Sigmoid colon (tissue), 7 donors: ENCODE results near the gene SCN9A. TPM values are rescaled to one million over a fixed set of nuclear protein-coding genes. Genes with fewer than 3 reads are reported as not detected.

ENCODE experiments used
- DNase-seq: peaks from one replicate; pipeline ENCODE4 v3.0.0-alpha.2; 2019
- H3K27ac ChIP-seq, 4 donors: fragments of 200-600 bp; sonication (generic); one replicate each; pipeline ENCODE4 v1.5.1; 2016 to 2019; ENCODE audit warnings: mild to moderate bottlenecking in 1 of 4
- H3K27me3 ChIP-seq, 3 donors: fragments of 200-600 bp; sonication (generic); one replicate each; pipeline ENCODE4 v1.5.1; 2019; ENCODE audit warnings: mild to moderate bottlenecking in 1 of 3
- H3K36me3 ChIP-seq, 4 donors: fragments of 200-600 bp; sonication (generic); one replicate each; pipeline ENCODE4 v1.5.1; 2016 to 2019
- H3K4me1 ChIP-seq, 4 donors: fragments of 200-600 bp; sonication (generic); one replicate each; pipeline ENCODE4 v1.5.1; 2017 to 2019
- H3K4me3 ChIP-seq, 4 donors: fragments of 200-600 bp; sonication (generic); one replicate each; pipeline ENCODE4 v1.5.1; 2017 to 2019; ENCODE audit warnings: mild to moderate bottlenecking in 2 of 4, moderate library complexity in 1 of 4
- H3K9me3 ChIP-seq, 4 donors: fragments of 200-600 bp in 3 of 4; sonication (generic) in 3 of 4; one replicate each; pipeline versions ENCODE4 v1.5.1 to v1.6.1; 2013 to 2019
- EP300 ChIP-seq, 4 donors: sonication (generic); formaldehyde crosslinking; IDR thresholded peaks; one replicate each; pipeline ENCODE4 v1.6.1; 2017; ENCODE audit warnings: antibody characterized with exemption in 4 of 4
- POLR2A ChIP-seq, 2 donors: fragments of 450-650 bp; IDR thresholded peaks; one replicate each; pipeline ENCODE4 v1.6.1; 2016; ENCODE audit warnings: antibody characterized with exemption in 2 of 2, mild to moderate bottlenecking in 2 of 2, moderate library complexity in 2 of 2
- POLR2AphosphoS5 ChIP-seq, 4 donors: sonication (generic); formaldehyde crosslinking; IDR thresholded peaks; one replicate each; pipeline ENCODE4 v1.6.1; 2017; ENCODE audit warnings: antibody characterized with exemption in 4 of 4
- WGBS, 2 donors: extraction: QIAGEN DNeasy Blood & Tissue Kit; methylation state at CpG; one replicate each; pipeline ENCODE4 v1.1.7; 2013; 5-methylcytosine and 5-hydroxymethylcytosine counted together
- intact Hi-C: fragments of 100-400 bp; cut with DNase I; formaldehyde crosslinking; loops from one replicate; pipeline ENCODE4 v1.15.1; 2023
- polyA plus RNA-seq, 3 donors: library from polyadenylated mRNA; stranded (reverse); fragments of 200-250 nt; gene quantifications; one replicate each; pipeline ENCODE4 v1.2.3, GENCODE V29; 2013
- total RNA-seq, 4 donors: library from RNA; depleted of rRNA; stranded (reverse); fragments of >200 nt; gene quantifications; one replicate each; pipeline ENCODE4 v1.1.0, GENCODE V29; 2016
- TF ChIP-seq, protein P1 (sequence below), 4 experiments: fragments of 450-650 bp in 3 of 4; fragments of 200-600 bp in 1 of 4; IDR thresholded peaks; one replicate each; pipeline ENCODE4 v1.5.1; 2016 to 2019; ENCODE audit warnings: antibody characterized with exemption in 4 of 4, mild to moderate bottlenecking in 3 of 4, moderate library complexity in 2 of 4
- donor health status: healthy with polysubstance abuse.
- donor health status: Bipolar disorder and iron deficiency.
- donor health status: healthy.

SCN9A gene
- total and polyA plus RNA-seq, 7 donors, result 0.23 to 22.1 (median 14.3) TPM

DNA sequence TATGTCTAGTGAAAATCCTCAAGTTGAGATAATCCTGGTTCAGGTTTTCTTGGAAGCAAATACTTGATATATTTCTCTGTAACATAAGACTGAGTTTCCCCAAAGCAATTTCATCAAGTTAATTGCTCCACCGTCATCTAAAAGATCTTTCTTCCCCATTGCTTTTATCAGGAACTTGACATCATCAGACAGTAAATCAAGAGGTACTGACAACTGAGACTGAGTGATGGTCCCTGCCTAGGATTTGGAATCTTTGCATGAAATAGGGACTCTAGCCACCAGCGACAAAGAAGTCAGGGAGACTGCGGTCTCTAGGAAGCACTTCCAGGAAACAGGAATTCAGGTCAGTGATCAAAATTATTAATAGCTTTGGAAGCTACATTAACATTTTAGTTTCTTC, 204.5 kb downstream of the SCN9A start:
- no peaks in the 10 kb centered on the region for H3K36me3 ChIP-seq
- H3K9me3 ChIP-seq, result no peaks in the 10 kb centered on the region
- intact Hi-C loops, result no loop called here
- H3K4me1 ChIP-seq, result no peaks in the 10 kb centered on the region
- no peaks in the 10 kb centered on the region for H3K27me3 ChIP-seq
- no peak overlapping the region for H3K4me3 ChIP-seq
- DNase-seq, result no peak
- TF ChIP-seq EP300 (IDR thresholded peaks at IDR 0.05), result no peak
- no peak for TF ChIP-seq POLR2A (IDR thresholded peaks at IDR 0.05)
- TF ChIP-seq POLR2AphosphoS5 (IDR thresholded peaks at IDR 0.05), result no peak
- TF ChIP-seq, protein P1, sequence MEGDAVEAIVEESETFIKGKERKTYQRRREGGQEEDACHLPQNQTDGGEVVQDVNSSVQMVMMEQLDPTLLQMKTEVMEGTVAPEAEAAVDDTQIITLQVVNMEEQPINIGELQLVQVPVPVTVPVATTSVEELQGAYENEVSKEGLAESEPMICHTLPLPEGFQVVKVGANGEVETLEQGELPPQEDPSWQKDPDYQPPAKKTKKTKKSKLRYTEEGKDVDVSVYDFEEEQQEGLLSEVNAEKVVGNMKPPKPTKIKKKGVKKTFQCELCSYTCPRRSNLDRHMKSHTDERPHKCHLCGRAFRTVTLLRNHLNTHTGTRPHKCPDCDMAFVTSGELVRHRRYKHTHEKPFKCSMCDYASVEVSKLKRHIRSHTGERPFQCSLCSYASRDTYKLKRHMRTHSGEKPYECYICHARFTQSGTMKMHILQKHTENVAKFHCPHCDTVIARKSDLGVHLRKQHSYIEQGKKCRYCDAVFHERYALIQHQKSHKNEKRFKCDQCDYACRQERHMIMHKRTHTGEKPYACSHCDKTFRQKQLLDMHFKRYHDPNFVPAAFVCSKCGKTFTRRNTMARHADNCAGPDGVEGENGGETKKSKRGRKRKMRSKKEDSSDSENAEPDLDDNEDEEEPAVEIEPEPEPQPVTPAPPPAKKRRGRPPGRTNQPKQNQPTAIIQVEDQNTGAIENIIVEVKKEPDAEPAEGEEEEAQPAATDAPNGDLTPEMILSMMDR (IDR thresholded peaks at IDR 0.05), result no peak
- 59 to 71% methylated on average over 3 of the region's 3 CpGs for WGBS, 2 donors
- H3K27ac ChIP-seq, result no peak overlapping the region

- no peak for TF ChIP-seq POLR2AphosphoS5 (IDR thresholded peaks at IDR 0.05)
- TF ChIP-seq EP300 (IDR thresholded peaks at IDR 0.05), result no peak
- TF ChIP-seq, protein P1 (IDR thresholded peaks at IDR 0.05), result no peak
- TF ChIP-seq POLR2A (IDR thresholded peaks at IDR 0.05), result no peak
- intact Hi-C loops, result no loop called here
- WGBS, 2 donors, result 61 to 77% methylated on average over 2 of the region's 2 CpGs
Measured at GRCh38 chr2:166170356-166170755, 205.4 kb downstream of the SCN9A start.

GRCh38 chr2:166167449-166167848, 208.3 kb downstream of the SCN9A start:
- no peaks in the 10 kb centered on the region for H3K36me3 ChIP-seq
- H3K4me1 ChIP-seq, result no peaks in the 10 kb centered on the region
- no peaks in the 10 kb centered on the region for H3K27me3 ChIP-seq
- intact Hi-C loops, result no loop called here
- no peak for DNase-seq
- no peaks in the 10 kb centered on the region for H3K9me3 ChIP-seq
- TF ChIP-seq POLR2A (IDR thresholded peaks at IDR 0.05) (no peak), POLR2AphosphoS5 (IDR thresholded peaks at IDR 0.05) (no peak), EP300 (IDR thresholded peaks at IDR 0.05) (no peak)
- TF ChIP-seq, protein P1 (IDR thresholded peaks at IDR 0.05), result no peak
- WGBS, 2 donors, result 32 to 35% methylated on average over 2 of the region's 2 CpGs
- no peak overlapping the region for H3K4me3 ChIP-seq
- no peak overlapping the region for H3K27ac ChIP-seq

More at GRCh38 chr2:166170356-166170755, 205.4 kb downstream of the SCN9A start:
- Histone ChIP-seq H3K4me3 (no peak overlapping the region), H3K4me1 (no peaks in the 10 kb centered on the region), H3K27ac (no peak overlapping the region), H3K27me3 (no peaks in the 10 kb centered on the region), H3K36me3 (no peaks in the 10 kb centered on the region), H3K9me3 (no peaks in the 10 kb centered on the region)
- no peak for DNase-seq

DNA sequence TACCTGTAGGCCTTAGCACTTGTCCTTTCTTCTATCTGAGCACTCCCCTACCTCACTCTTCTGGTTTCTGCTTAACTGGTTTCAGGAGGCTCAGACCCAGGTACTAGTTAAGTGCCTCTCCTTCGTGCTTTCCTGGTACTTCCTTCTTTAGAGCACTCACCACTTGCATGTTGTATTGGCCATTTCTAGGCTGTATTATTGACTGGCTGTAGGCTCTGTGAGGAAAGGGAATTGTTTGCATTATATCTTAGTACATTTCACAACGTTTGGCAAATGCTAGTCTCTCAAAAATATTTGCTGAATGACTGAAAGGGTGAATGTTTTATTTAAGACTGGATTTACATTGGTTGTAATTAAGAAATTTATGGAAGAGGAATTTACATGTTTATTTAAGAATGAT, 212.0 kb downstream of the SCN9A start:
- no peak for DNase-seq
- TF ChIP-seq, protein P1 (IDR thresholded peaks at IDR 0.05), result no peak
- TF ChIP-seq POLR2AphosphoS5 (IDR thresholded peaks at IDR 0.05) (no peak), EP300 (IDR thresholded peaks at IDR 0.05) (no peak), POLR2A (IDR thresholded peaks at IDR 0.05) (no peak)
- 29 to 59% methylated on average over 2 of the region's 2 CpGs for WGBS, 2 donors
- intact Hi-C loops, result no loop called here
- H3K27me3 ChIP-seq, result no peaks in the 10 kb centered on the region
- no peaks in the 10 kb centered on the region for H3K4me1 ChIP-seq
- H3K36me3 ChIP-seq, result no peaks in the 10 kb centered on the region
- no peak overlapping the region for H3K27ac ChIP-seq
- no peak overlapping the region for H3K4me3 ChIP-seq
- no peaks in the 10 kb centered on the region for H3K9me3 ChIP-seq

GRCh38 chr2:166158546-166158945, 217.2 kb downstream of the SCN9A start:
- H3K4me3 ChIP-seq, result no peak overlapping the region
- no peaks in the 10 kb centered on the region for H3K36me3 ChIP-seq
- TF ChIP-seq EP300 (IDR thresholded peaks at IDR 0.05) (no peak), POLR2AphosphoS5 (IDR thresholded peaks at IDR 0.05) (no peak), POLR2A (IDR thresholded peaks at IDR 0.05) (no peak)
- TF ChIP-seq, protein P1 (IDR thresholded peaks at IDR 0.05), result no peak
- WGBS, 2 donors, result 83 to 87% methylated on average over 2 of the region's 2 CpGs
- no peak for DNase-seq
- H3K27ac ChIP-seq, result no peak overlapping the region
- intact Hi-C loops, result no loop called here
- no peaks in the 10 kb centered on the region for H3K4me1 ChIP-seq
- no peaks in the 10 kb centered on the region for H3K9me3 ChIP-seq
- H3K27me3 ChIP-seq, result no peaks in the 10 kb centered on the region
